ENCODE data around the gene SUCO.
"Not testable (repeated sequence)": the region's sequence is repeated elsewhere in the genome, so short reads cannot be mapped to it uniquely, and the experiment has no call there.

SUCO gene, protein sequence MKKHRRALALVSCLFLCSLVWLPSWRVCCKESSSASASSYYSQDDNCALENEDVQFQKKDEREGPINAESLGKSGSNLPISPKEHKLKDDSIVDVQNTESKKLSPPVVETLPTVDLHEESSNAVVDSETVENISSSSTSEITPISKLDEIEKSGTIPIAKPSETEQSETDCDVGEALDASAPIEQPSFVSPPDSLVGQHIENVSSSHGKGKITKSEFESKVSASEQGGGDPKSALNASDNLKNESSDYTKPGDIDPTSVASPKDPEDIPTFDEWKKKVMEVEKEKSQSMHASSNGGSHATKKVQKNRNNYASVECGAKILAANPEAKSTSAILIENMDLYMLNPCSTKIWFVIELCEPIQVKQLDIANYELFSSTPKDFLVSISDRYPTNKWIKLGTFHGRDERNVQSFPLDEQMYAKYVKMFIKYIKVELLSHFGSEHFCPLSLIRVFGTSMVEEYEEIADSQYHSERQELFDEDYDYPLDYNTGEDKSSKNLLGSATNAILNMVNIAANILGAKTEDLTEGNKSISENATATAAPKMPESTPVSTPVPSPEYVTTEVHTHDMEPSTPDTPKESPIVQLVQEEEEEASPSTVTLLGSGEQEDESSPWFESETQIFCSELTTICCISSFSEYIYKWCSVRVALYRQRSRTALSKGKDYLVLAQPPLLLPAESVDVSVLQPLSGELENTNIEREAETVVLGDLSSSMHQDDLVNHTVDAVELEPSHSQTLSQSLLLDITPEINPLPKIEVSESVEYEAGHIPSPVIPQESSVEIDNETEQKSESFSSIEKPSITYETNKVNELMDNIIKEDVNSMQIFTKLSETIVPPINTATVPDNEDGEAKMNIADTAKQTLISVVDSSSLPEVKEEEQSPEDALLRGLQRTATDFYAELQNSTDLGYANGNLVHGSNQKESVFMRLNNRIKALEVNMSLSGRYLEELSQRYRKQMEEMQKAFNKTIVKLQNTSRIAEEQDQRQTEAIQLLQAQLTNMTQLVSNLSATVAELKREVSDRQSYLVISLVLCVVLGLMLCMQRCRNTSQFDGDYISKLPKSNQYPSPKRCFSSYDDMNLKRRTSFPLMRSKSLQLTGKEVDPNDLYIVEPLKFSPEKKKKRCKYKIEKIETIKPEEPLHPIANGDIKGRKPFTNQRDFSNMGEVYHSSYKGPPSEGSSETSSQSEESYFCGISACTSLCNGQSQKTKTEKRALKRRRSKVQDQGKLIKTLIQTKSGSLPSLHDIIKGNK (N-terminal part only)

DNA sequence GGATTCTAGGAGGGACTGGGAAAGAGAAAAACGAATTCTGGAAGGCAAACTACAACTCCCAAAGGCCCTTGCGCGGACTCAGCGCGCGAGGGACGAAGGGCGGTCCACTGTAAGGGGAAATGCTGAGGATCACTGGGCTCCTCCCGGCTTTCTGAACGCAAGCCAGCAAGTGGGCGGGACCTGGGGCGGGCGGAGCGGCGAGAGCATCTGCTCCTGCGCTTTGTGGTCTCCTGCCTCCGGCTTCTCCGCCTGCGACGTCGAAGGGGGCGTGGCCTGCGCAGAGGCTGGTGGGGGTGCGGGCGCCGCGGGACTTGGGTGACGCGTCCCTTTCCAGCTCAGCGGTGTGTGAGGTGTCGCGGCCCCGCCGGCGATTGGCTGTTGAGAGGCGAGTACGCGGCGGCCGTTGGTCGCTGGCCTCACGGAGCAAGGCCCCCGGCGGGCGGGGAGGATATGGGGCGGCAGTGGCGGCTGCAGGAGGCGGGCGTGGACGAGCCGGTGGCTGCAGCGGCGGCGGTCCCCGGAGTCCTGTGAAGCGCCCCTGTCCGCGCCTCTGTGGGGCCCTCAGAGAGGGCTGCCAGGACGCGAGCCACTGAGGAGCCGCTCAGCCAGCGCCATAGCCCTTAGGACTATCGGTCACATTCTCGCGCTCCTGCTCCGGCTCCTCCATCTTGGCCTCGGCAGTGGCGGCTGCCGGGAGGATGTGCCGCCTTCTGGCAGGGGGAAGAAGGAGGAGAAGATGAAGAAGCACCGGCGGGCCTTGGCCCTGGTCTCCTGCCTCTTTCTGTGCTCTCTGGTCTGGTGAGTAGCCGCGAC is at the start of gene SUCO:
SUCO (plus strand) TSS at position 451 of the 813 bp plus-strand sequence; CDS start at position 737, 286 bp downstream.
- peak; percentile 100 for DNase-seq

DNA sequence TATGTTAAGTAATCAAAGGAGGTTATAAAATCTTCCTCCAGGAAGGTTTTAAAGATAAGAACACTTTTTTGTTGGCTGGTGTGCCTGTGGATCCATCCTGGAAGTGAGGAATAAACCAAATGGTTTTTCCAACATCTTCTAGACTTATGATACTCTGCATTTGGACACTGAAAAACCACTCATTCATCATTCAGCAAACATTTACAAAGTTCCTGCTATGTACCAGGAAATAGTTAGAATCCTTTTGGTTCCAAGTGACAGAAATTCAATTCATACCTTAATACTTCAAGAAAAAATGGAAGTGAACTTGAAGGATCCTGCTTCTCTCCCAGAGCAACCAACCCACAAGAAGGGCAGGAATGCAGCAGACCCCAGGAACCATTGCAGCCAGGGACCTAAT is 49.5 kb upstream of the SUCO start:
- DNase-seq: no peak

DNA sequence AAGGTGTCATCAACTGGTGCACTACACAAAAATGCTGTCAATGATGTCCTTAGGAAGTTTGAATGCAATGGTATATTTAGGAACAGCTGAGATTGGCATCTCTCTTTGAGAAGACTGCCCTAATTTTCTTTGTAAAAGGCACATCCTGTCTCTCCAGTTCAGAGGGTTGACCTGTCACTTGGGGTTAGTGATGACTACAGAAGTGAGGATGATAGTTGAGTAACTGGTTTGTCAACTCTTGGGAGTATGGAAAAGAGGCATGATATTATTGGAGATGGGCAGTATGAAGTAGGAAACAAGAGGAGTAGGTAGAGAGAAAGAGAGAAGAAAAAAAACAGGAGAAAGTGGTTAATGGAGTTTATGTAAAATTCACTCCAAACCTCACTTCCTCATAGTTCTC is 48.7 kb upstream of the SUCO start:
- DNase-seq: no peak

- DNase-seq: no peak
These were observed 47.3 kb upstream of the SUCO start for GRCh38 chr1:172485626-172486025.

- no peak for DNase-seq
These were observed 46.0 kb upstream of the SUCO start for GRCh38 chr1:172486805-172487454.

DNA sequence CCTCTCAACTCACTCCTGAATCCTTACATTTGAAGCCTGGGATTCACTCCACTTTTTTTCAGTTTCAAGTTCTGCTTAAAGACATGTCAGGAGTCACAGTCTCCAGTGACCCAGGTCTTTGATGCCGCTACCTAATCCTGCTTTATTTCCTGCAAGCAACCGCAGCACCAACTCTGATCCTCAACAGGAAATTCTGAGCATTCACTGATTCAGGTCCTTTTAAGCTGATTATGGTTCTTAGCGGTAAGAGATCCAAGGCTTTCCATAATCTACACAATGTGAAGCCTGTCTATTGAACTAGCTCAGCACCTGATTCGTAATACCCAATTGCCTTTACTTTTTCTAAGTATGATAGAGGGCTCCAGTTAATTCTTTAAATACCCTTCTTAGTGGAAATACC is 45.4 kb upstream of the SUCO start:
- no peak for DNase-seq

DNA sequence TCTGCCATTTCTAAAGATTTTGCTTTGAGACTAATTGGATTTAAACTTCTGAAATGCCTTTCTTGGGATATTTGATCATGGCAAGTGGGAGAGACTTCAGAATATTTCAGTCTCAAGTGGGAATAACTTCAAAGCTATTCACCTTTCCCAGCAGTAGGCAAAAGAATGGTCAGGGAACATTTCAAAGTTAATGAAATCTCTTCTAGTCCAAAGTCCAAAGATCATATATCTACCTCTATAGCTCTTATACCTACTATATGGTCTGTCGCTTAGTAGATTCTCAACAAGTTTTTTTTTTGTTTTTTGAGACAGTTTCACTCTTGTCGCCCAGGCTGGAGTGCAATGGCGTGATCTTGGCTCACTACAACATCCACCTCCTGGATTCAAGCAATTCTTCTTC is 44.6 kb upstream of the SUCO start:
- no peak for DNase-seq

GRCh38 chr1:172489847-172490246 is 43.1 kb upstream of the SUCO start:
- no peak for DNase-seq

DNA sequence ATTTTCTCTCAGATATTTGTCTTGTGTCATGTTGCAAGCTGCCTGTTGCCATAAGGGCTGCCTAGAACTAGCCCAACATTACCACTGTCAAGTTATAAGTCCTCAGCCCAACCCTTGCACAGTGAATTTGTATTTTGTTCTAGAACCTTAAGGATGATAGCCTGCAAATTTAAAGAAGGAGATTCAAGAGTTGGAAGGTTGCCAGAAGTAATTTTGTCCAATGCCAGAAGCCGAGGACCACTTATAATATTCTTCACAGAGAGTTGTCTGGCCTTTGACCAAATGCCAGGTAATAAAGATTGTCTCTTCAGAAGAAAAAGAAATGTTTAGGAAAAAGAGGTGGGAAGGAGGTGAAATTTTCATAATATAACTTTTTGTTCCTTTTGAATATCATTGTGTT is 40.5 kb upstream of the SUCO start:
- no peak for DNase-seq

GRCh38 chr1:172494166-172494565 is 38.8 kb upstream of the SUCO start:
- no peak for DNase-seq

GRCh38 chr1:172496127-172496526 is 36.8 kb upstream of the SUCO start:
- not testable (repeated sequence) for DNase-seq

GRCh38 chr1:172496678-172497077 is 36.3 kb upstream of the SUCO start:
- DNase-seq: no peak

DNA sequence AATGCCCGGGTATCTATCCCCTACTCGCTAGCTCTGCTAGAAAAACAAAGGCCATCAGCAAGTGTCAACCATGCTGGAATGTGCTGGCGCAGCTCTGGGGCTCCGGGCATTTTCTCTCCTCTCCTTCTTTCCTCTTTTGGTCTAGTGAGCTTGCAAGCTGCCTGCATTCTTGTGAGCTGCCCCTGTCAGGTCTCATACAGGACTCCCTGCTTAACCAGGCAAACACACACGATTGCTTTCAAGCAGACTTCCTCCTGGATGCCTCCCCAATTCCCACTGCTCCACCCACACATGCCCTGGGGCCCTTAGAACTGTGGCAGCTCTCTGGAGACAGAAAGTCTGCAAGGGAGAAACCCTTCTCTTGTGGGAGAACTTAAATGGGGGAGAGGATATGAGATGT is 35.7 kb upstream of the SUCO start:
- DNase-seq: no peak

- DNase-seq: no peak
These were observed 34.1 kb upstream of the SUCO start for GRCh38 chr1:172498857-172499256.

DNA sequence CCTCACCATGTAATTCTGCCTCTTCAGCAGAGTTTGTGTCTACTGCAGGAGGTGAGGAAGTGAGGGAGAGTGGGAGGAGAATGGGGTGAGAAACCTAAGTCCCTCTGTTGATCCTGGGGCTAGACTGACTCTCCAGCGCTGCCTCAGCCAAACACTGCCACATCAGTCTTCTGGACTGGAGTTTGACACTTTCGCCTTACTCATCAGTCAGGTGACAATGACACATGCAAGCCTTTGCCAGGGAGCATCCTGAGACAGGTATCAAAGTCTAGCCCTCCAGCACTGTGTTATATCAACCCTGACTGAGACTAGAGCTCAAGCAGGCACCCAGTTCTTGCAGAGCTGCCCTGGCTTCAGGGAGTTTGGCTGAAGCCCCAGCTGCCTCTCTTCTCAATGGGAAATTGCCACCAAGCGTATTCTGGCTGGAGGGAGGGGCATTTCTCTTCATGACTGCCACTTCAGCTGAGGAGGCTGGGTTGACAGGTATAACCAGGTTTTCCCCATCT is 33.3 kb upstream of the SUCO start:
- DNase-seq: peak; percentile 18

DNA sequence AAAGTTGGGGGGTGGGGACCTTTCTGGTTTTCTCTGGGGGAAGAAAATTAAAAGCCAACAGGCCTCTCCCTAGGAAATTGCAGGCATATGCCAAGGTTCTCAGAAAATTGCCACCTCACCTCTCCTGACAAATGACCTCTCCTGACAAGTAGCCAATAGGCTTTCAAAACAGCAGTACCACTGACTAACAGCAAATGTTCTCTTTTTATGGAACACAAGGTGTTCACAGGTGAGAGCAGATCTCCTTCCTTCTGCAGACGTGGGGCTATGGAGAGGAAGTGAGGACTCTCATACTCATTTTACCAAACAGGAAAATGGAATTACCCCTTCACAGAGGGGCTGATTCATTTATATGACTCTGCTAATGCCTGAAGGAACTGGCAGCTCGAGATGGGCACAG is 32.7 kb upstream of the SUCO start:
- no peak for DNase-seq

DNA sequence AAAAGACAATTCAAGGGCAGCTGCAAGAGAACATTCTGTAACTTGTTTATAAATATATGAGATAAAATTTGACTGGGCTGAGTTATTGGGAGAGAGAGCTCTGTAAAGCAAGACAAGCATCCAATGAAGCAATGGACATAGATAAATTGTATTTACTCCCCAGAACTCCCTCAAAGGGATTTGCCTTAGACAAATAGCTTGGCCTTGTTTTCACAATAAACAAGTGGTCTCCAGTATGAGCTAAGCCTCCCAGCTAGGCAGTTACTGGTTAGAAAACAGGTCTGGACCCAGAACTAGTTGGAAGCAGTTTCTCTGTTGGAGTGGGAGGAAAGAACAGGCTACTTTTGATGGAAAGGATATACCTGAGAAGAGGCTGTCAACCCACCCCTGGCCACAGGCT is 25.2 kb upstream of the SUCO start:
- DNase-seq: no peak

DNA sequence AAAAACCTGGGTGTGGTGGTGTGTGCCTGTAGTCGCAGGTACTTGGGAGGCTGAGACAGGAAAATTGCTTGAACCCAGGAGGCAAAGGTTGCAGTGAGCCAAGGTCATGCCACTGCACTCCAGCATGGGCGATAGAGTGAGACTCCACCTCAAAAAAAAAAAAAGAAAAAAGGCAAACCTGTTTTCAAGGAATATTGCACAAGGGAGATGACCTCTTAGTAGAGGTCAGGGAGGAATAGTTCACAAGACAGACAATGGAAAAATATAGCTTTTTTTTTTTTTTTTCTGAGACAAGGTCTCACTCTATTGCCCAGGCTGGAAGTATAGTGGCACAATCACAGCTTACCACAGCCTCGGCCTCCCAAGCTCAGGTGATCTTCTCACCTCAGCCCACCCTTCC is 22.5 kb upstream of the SUCO start:
- DNase-seq: no peak

GRCh38 chr1:172512591-172512990 is 20.4 kb upstream of the SUCO start:
- no peak for DNase-seq

- DNase-seq: no peak
These were observed 19.5 kb upstream of the SUCO start for GRCh38 chr1:172513479-172513878.

DNA sequence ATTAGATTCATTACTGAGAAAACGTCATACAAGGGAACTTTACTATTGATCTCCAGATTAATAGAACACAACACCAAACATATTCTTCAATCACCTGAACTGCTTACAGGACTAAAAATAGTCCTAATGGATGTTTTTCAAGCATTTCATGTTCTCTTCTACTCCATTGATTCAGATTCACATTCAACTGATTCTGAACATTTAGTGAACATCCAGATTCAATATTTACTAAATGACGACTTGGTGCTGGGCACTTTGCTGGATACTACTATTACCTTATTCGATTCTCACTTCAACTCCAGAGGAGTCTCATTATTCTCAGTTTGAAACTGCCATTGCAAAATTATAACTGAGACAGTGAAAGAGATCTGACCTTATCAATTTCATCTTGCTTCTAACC is 18.8 kb upstream of the SUCO start:
- DNase-seq: no peak

- no peak for DNase-seq
These were observed 17.5 kb upstream of the SUCO start for GRCh38 chr1:172515436-172515835.
